Breast epithelium (tissue), 3 donors: ENCODE data around the gene DYNC1I1.

Experiments
- POLR2A ChIP-seq: fragments of 450-650 bp; IDR thresholded peaks from one replicate; pipeline ENCODE4 v1.6.1; 2016; ENCODE audit warnings: antibody characterized with exemption, mild to moderate bottlenecking, moderate library complexity
- POLR2AphosphoS5 ChIP-seq, 3 donors: sonication (generic); formaldehyde crosslinking; IDR thresholded peaks; one replicate each; pipeline ENCODE4 v1.6.1; 2017; ENCODE audit warnings: antibody characterized with exemption in 3 of 3
- TF ChIP-seq, protein P1 (sequence below), 3 donors: fragments of 450-650 bp; IDR thresholded peaks; one replicate each; pipeline ENCODE4 v1.5.1; 2016 to 2017; ENCODE audit warnings: antibody characterized with exemption in 3 of 3, mild to moderate bottlenecking in 3 of 3, moderate library complexity in 3 of 3

DNA sequence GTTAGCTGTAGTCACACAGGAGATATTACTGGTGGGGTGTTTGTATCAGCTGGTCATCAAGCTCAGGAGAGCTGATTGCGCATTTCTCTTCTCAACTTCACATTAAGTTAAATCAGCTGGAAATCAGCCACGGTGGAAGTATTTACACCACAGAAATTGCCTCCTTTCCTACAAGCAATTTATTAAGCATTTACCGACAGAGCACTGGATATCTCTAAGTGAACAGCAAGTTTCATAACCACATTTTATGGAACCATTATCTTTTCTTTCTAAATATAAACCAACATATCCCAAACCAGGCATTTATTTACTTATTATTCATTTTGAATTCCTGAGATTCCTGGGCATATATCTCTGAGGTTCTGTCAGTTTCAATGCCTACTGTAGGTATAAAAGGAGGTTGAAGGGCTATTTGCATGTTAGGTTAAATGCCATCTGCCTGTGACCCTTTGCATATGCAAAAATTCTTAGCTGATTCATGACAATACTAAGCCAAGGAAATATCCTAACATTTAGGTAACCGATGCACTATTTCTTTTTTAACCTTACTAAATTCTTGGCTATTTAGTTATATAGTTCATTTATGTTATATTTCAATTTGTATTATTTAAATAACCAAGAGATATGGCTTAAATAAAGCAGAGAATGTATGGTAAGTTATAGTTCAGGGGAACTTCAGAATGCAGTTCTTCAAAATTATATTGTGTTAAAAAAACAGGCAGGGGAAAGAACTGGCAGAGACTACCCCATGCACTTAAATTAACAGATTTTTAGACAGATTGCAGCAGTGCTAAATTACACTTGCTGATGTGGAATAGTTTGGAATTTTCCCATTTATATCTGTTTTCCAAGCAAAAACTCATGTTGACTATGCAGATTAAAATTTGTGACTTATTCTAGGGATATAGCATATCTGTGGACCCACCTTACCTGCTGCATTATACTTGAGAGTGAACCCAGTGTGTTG is 56.8 kb downstream of the DYNC1I1 start:
- TF ChIP-seq, protein P1, sequence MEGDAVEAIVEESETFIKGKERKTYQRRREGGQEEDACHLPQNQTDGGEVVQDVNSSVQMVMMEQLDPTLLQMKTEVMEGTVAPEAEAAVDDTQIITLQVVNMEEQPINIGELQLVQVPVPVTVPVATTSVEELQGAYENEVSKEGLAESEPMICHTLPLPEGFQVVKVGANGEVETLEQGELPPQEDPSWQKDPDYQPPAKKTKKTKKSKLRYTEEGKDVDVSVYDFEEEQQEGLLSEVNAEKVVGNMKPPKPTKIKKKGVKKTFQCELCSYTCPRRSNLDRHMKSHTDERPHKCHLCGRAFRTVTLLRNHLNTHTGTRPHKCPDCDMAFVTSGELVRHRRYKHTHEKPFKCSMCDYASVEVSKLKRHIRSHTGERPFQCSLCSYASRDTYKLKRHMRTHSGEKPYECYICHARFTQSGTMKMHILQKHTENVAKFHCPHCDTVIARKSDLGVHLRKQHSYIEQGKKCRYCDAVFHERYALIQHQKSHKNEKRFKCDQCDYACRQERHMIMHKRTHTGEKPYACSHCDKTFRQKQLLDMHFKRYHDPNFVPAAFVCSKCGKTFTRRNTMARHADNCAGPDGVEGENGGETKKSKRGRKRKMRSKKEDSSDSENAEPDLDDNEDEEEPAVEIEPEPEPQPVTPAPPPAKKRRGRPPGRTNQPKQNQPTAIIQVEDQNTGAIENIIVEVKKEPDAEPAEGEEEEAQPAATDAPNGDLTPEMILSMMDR (IDR thresholded peaks at IDR 0.05), result no peak
- TF ChIP-seq POLR2AphosphoS5 (IDR thresholded peaks at IDR 0.05) (no peak), POLR2A (no peak)
